Fibroblast of pulmonary artery (primary cell): ENCODE measurements around the gene GPR33.

Source experiments
- DNase-seq: peaks from one replicate; pipeline ENCODE4 v3.0.0-alpha.2; 2010; ENCODE audit warnings: low read depth
- H3K4me3 ChIP-seq: replicated peaks from 2 replicates; pipeline ENCODE4 v1.5.1; 2011; ENCODE audit warnings: low read depth, mild to moderate bottlenecking, control low read depth, low read length, moderate library complexity
- TF ChIP-seq, protein P1 (sequence below): IDR thresholded peaks from 2 replicates; pipeline ENCODE4 v1.5.1; 2011; ENCODE audit warnings: mild to moderate bottlenecking, control low read depth, low read length, inconsistent platforms; ENCODE audit errors: missing control alignments

Gene GPR33

DNA sequence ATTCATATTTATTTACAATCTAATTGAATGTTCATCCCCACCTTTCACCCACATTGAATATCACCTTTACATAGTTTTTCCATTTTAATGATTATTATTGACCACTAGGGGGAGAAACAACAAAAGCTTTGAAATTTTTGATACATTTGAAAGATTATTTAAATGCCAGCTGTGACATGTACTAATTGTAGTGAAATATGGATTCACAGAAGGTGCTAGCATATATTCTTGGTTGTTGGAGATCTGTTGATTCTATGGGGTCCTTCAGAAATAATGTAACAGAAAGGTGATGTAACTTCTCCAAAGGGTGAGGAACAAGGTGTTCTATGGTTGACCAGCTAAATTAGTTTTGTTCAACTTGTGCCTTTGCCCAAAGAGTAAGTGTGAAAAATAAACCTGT lies 22.4 kb upstream of the GPR33 start:
- peak; percentile 33 for DNase-seq
- H3K4me3 ChIP-seq = no peak overlapping the region
- TF ChIP-seq, protein P1, sequence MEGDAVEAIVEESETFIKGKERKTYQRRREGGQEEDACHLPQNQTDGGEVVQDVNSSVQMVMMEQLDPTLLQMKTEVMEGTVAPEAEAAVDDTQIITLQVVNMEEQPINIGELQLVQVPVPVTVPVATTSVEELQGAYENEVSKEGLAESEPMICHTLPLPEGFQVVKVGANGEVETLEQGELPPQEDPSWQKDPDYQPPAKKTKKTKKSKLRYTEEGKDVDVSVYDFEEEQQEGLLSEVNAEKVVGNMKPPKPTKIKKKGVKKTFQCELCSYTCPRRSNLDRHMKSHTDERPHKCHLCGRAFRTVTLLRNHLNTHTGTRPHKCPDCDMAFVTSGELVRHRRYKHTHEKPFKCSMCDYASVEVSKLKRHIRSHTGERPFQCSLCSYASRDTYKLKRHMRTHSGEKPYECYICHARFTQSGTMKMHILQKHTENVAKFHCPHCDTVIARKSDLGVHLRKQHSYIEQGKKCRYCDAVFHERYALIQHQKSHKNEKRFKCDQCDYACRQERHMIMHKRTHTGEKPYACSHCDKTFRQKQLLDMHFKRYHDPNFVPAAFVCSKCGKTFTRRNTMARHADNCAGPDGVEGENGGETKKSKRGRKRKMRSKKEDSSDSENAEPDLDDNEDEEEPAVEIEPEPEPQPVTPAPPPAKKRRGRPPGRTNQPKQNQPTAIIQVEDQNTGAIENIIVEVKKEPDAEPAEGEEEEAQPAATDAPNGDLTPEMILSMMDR = peak; percentile 41

- TF ChIP-seq, protein P1 = no peak
- DNase-seq = no peak
- H3K4me3 ChIP-seq = no peak overlapping the region
These were observed 20.3 kb upstream of the GPR33 start for GRCh38 chr14:31508135-31508534.

DNA sequence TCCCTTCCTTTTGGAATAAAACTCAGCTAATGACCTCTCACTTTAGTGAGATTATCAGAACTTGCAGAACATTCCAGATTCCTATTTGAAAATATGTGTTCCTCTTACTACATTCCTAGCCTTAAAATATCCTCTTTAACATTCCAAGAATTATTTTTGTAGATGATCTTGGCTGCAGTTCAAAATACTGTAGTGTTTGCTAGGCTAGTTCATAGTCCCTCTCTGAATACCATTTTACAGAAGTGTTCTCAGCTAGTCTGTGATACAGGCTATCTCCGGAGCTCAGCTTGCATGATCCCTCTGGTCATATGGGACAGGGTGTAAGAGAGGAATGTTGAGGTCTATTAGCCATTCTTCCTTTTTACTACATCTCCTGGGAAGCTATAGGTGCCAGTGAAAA lies 17.6 kb upstream of the GPR33 start:
- peak; percentile 74 for DNase-seq
- TF ChIP-seq, protein P1 = no peak
- H3K4me3 ChIP-seq = no peak overlapping the region

DNA sequence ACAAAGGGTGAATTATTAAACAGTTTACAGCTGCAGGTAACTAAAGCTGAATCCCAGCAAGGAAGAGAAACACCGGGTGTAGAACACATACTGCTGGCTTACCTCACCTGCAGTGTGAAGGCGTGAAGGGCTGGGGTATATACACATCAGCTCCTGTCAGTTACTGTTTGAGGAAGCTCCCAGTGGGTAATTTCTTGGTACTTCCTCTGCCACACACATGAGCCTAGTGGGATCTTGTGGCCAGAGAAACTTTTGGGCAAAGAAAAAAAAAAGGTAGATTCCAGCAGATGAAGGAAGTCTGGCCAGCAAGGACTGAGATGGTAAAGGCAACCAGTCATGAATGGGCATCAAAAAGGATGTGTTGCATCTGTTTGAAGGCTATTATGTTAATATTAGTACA lies 14.0 kb upstream of the GPR33 start:
- no peak overlapping the region for H3K4me3 ChIP-seq
- TF ChIP-seq, protein P1 = no peak

GRCh38 chr14:31492759-31493498 lies 5.1 kb upstream of the GPR33 start:
- TF ChIP-seq, protein P1 = no peak
- H3K4me3 ChIP-seq = no peak overlapping the region

More for the DNA sequence above, 14.0 kb upstream of the GPR33 start:
- no peak for DNase-seq

DNA sequence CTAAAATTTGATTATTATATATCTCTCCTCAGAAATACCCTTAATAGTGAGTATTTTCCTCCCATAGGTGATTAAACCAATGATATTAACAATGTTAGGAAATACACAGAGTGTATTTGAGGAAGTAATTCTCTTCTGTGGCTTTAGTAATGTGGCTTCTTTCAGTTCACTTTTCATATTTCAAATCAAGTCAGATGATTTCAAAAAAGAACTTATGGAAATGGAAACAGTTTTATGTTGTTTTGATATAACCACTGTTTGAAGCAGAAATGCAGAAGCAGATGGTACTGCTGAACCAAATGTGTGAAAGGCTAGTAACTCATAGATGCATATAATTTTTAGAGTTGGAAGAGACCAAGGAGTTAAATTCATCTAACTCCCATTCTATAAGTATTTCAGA lies 1.9 kb upstream of the GPR33 start:
- TF ChIP-seq, protein P1 = no peak
- DNase-seq = no peak
- H3K4me3 ChIP-seq = no peak overlapping the region

More at GRCh38 chr14:31492759-31493498, 5.1 kb upstream of the GPR33 start:
- DNase-seq = no peak

- no peak overlapping the region for H3K4me3 ChIP-seq
- no peak for DNase-seq
- TF ChIP-seq, protein P1 = no peak
These were observed 1.1 kb downstream of the GPR33 start for GRCh38 chr14:31486764-31487163.
